AG04449 (cell line): ENCODE results near the gene RSRP1.
A peak's percentile ranks its signal among the peaks of the same experiment; 100 is the strongest.
"Not testable (repeated sequence)": the region's sequence is repeated elsewhere in the genome, so short reads cannot be mapped to it uniquely, and the experiment has no call there.

Experiments
- CTCF ChIA-PET: fragments of 350-600 bp; formaldehyde crosslinking; extraction: SDS; loops from one replicate; lab custom pipeline; 2021; ENCODE audit warnings: antibody characterized with exemption; lab: Yijun Ruan, JAX
- POLR2A ChIA-PET: fragments of 400-600, 350-600 bp; formaldehyde crosslinking; extraction: SDS; loops from one replicate; lab custom pipeline; 2020; ENCODE audit warnings: antibody characterized with exemption, inconsistent platforms; lab: Yijun Ruan, JAX
- DNase-seq: peaks from one replicate; pipeline ENCODE4 v3.0.0-alpha.2; 2010; ENCODE audit warnings: low read depth, low spot score
- H3K4me3 ChIP-seq: 2 replicates; pipeline ENCODE4 v1.5.1; 2011; ENCODE audit warnings: low read depth, mild to moderate bottlenecking, control low read depth, low read length
- TF ChIP-seq, protein P1 (sequence below): IDR thresholded peaks from one replicate; pipeline ENCODE4 v1.5.1; 2011; ENCODE audit warnings: mild to moderate bottlenecking, moderate library complexity, low read length, control low read depth, inconsistent platforms; ENCODE audit not compliant: insufficient read depth; ENCODE audit errors: missing control alignments

RSRP1 gene

GRCh38 chr1:25268143-25268760, 21.0 kb upstream of the RSRP1 start:
- CTCF ChIA-PET, DNase-seq, POLR2A ChIA-PET: not testable (repeated sequence)
- H3K4me3 ChIP-seq = peak overlapping the region; percentile 12

- H3K4me3 ChIP-seq = peak overlapping the region; percentile 60
- POLR2A ChIA-PET, CTCF ChIA-PET, DNase-seq: not testable (repeated sequence)
These were observed 20.3 kb upstream of the RSRP1 start for GRCh38 chr1:25267288-25268142.

DNA sequence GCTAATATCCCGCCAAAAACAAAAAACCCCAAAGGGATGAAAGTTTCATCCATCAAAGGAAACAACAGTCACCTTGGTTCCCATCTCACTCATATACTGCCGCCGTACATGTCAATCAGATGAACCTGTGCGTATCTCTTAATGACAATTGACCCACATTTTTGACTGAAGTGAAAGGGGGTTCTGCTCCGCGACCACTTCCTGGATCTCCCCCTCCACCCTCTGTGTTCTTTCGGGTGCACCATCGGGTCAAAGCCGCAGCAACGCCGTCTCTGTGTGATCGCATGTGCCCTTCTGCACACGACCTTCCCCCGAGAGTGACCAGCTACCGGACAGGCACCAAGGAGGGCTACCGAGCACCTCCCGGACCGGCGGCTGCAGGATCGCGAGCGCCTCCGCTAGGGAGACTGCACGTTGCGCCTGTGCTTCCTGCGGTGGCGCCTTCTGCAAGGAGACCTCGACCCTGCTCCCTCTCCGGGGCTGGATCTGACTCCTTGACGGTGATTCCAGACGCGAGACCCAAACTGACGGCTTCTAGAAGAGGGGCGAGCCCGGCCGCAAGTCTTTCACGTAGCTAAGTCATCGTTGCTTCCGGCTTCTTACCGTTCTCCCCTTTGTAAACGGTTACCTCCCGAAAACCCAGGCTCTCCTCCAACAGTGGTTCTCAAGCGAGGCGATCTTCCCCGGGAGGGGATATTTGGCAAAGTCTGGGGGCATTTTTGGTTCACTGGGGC, 19.5 kb upstream of the RSRP1 start:
- H3K4me3 ChIP-seq = peak overlapping the region; percentile 56
- CTCF ChIA-PET, DNase-seq, POLR2A ChIA-PET: not testable (repeated sequence)

GRCh38 chr1:25260336-25260735, 13.1 kb upstream of the RSRP1 start:
- CTCF ChIA-PET, DNase-seq, H3K4me3 ChIP-seq, POLR2A ChIA-PET: not testable (repeated sequence)

DNA sequence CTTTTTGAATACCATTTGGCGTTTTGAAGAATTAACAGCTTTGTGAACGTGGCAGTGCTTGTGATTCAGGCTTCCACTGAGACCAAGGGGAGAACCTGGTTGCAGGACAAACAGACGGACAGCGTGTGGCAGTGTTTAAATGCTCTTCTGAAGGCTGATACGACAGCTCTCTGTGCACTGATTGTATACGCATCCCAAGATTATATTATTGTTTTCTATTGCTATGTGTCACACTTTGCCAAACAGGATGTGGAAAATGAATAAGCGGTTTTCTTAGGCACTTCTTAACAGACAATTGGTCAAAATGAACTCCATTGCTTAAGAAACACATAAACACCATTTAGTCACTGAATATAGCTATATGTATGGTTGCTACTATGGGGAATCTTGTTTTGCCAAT, 12.6 kb upstream of the RSRP1 start:
- H3K4me3 ChIP-seq, CTCF ChIA-PET, POLR2A ChIA-PET, DNase-seq: not testable (repeated sequence)
- TF ChIP-seq, protein P1, sequence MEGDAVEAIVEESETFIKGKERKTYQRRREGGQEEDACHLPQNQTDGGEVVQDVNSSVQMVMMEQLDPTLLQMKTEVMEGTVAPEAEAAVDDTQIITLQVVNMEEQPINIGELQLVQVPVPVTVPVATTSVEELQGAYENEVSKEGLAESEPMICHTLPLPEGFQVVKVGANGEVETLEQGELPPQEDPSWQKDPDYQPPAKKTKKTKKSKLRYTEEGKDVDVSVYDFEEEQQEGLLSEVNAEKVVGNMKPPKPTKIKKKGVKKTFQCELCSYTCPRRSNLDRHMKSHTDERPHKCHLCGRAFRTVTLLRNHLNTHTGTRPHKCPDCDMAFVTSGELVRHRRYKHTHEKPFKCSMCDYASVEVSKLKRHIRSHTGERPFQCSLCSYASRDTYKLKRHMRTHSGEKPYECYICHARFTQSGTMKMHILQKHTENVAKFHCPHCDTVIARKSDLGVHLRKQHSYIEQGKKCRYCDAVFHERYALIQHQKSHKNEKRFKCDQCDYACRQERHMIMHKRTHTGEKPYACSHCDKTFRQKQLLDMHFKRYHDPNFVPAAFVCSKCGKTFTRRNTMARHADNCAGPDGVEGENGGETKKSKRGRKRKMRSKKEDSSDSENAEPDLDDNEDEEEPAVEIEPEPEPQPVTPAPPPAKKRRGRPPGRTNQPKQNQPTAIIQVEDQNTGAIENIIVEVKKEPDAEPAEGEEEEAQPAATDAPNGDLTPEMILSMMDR = peak; percentile 36

DNA sequence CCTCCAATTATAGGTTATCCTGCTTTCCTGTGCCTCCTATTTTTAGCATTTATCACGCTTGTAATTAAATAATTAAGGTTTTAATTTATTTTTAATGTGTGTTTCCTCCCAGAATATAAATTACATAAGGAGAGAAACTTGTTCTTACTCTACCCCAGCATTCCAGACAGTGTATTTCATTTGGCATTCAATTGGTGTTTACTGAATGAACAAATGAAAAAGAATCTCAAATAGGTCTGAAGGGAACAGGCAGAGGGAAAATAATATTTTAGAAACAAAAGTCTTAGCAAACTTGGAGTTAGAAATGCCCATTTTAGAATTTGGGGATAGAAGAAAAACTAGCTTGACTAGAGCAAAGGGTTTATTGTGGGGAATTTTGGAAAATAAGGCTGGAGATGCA, 9.9 kb upstream of the RSRP1 start:
- TF ChIP-seq, protein P1 = no peak
- ChIA-PET POLR2A (interaction anchor here (3.7 kb wide), 1 partner anchor 10 kb away, joined by 16 read pairs; the partner anchor contains the start of gene RSRP1), CTCF (interaction anchor here (0.6 kb wide), 1 partner anchor 618 kb away, joined by 3 read pairs; no protein-coding TSS in a partner anchor)
- DNase-seq = peak; percentile 37
- no peak overlapping the region for H3K4me3 ChIP-seq

DNA sequence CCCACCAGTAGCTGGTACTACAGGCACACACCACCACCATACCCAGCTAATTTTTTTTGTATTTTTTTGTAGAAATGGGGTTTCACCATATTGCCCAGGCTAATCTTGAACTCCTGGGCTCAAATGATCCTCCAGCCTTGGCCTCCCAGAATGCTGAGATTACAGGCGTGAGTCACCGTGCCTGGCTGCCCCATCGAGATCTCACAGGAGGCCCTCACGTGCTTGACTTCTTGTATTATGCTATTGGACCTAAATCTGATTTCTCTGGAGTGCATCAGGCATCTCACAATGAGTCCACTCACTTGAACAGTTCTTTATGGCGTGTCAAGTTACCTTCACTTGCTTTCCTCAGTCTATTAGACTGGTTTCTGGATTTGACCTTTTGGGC, 9.3 kb upstream of the RSRP1 start:
- POLR2A ChIA-PET = interaction anchor here (1.1 to 3.7 kb wide), 2 partner anchors 9 to 24 kb away, joined by 3 to 16 read pairs; partner anchors contain the start of gene RSRP1
- no peak overlapping the region for H3K4me3 ChIP-seq

More for the DNA sequence above, 9.3 kb upstream of the RSRP1 start:
- DNase-seq = no peak
- TF ChIP-seq, protein P1 = no peak
- CTCF ChIA-PET = interaction anchor here (1.5 kb wide), 1 partner anchor 17 kb away, joined by 4 read pairs; no protein-coding TSS in a partner anchor
